OCI-LY3 (cell line): ENCODE results near the gene EIF4E3.

Source experiments
- EZH2phosphoT487 ChIP-seq: fragments of 200-600 bp; shearing (Covaris generic); IDR thresholded peaks from 2 replicates; pipeline ENCODE4 v1.6.1; 2018; ENCODE audit warnings: antibody characterized with exemption, mixed run types, low read depth
- TF ChIP-seq, protein P1 (sequence below): fragments of 200-600, 300-600 bp; sonication (generic); IDR thresholded peaks from 2 replicates; pipeline ENCODE4 v1.5.1; 2014; ENCODE audit warnings: antibody characterized with exemption, low read length, low read depth

GRCh38 chr3:71672807-71673206, 52.4 kb downstream of the EIF4E3 start:
- TF ChIP-seq EZH2phosphoT487, result no peak
- TF ChIP-seq, protein P1, sequence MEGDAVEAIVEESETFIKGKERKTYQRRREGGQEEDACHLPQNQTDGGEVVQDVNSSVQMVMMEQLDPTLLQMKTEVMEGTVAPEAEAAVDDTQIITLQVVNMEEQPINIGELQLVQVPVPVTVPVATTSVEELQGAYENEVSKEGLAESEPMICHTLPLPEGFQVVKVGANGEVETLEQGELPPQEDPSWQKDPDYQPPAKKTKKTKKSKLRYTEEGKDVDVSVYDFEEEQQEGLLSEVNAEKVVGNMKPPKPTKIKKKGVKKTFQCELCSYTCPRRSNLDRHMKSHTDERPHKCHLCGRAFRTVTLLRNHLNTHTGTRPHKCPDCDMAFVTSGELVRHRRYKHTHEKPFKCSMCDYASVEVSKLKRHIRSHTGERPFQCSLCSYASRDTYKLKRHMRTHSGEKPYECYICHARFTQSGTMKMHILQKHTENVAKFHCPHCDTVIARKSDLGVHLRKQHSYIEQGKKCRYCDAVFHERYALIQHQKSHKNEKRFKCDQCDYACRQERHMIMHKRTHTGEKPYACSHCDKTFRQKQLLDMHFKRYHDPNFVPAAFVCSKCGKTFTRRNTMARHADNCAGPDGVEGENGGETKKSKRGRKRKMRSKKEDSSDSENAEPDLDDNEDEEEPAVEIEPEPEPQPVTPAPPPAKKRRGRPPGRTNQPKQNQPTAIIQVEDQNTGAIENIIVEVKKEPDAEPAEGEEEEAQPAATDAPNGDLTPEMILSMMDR, result no peak
